Measurements from ENCODE around the gene PCOLCE2.

- TF ChIP-seq GATA2 (IDR thresholded peaks at IDR 0.05; ENCODE audit: low read depth, low read length) (no peak), GATA3 (IDR thresholded peaks at IDR 0.05; ENCODE audit: low read depth, low read length) (no peak)
Observed at GRCh38 chr3:142875099-142875498, 13.8 kb downstream of the PCOLCE2 start.
